ENCODE data around the gene NELL1. TPM values are rescaled to one million over a fixed set of nuclear protein-coding genes. Genes with fewer than 3 reads are reported as not detected.

The NELL1 gene
- polyA plus RNA-seq, 1 of the 3 experiments (the other 2 are of a cell fraction), result not detected

DNA sequence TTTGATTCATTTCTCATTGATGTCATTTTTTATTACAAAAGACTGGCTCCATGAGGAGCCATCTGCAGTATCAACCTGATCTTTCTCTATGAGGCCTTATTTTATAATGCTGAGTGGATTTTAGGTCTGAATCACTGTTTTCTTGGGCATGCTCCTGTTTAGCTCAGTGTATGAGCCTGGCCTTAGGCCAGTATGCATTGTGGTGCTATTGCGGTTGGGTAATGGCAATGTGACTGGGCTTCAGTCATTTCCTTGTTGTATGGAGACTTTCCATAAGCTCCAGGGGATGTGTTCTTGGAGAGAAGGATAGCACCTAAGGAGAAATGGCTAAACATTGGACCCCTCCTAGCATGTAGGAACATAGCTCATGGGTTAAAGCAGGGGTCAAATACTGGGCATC, 293.2 kb downstream of the NELL1 start (continued):
- TF ChIP-seq, protein P1, sequence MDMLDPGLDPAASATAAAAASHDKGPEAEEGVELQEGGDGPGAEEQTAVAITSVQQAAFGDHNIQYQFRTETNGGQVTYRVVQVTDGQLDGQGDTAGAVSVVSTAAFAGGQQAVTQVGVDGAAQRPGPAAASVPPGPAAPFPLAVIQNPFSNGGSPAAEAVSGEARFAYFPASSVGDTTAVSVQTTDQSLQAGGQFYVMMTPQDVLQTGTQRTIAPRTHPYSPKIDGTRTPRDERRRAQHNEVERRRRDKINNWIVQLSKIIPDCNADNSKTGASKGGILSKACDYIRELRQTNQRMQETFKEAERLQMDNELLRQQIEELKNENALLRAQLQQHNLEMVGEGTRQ (IDR thresholded peaks at IDR 0.05; ENCODE audit: borderline replicate concordance, low read depth, low read length), result no peak
- TF ChIP-seq RCOR1 (IDR thresholded peaks at IDR 0.05; ENCODE audit: low read length) (no peak), FOSL2 (IDR thresholded peaks at IDR 0.05; ENCODE audit: borderline replicate concordance, low read depth) (no peak), EZH2phosphoT487 (IDR thresholded peaks at IDR 0.05; ENCODE audit: borderline replicate concordance, low read depth) (no peak)

GRCh38 chr11:20963596-20963995, 294.2 kb downstream of the NELL1 start:
- Histone ChIP-seq H3F3A (replicated peaks; ENCODE audit: insufficient read depth) (no peaks in the 10 kb centered on the region), H4K20me1 (ENCODE audit: insufficient read depth) (no peaks in the 10 kb centered on the region), H3K4me3 (ENCODE audit: low read depth in 2 of 2, low read length in 1 of 2) (no peak overlapping the region; a peak in 1 of 4 replicates), H3K27me3 (ENCODE audit: insufficient read depth) (no peaks in the 10 kb centered on the region), H3K27ac (ENCODE audit: low read depth in 2 of 2, low read length in 1 of 2) (peak overlapping the region in 1 of 2 experiments; percentile 60; a peak in 2 of 4 replicates), H3K4me2 (0 out of 2 replicates have a peak overlapping the region, but pooled peaks have one; percentile 5), H3K79me2 (ENCODE audit: insufficient read depth) (no peaks in the 10 kb centered on the region), H3K4me1 (ENCODE audit: control insufficient read depth in 1 of 2, insufficient read depth in 2 of 2, low read depth in 1 of 2, low read length in 1 of 2) (no peaks in the 10 kb centered on the region; a peak in 1 of 4 replicates), H3K36me3 (replicated peaks in 1 of 2; ENCODE audit: control insufficient read depth in 1 of 2, insufficient read depth in 2 of 2, low read length in 1 of 2) (no peaks in the 10 kb centered on the region), H2AFZ (ENCODE audit: low read depth) (no peak overlapping the region), H3K9ac (no peak overlapping the region), H3K9me2 (no peaks in the 10 kb centered on the region), H3K9me3 (no peaks in the 10 kb centered on the region)
- WGBS (ENCODE audit: low lambda C conversion rate), result 43% methylated on average over 5 of the region's 5 CpGs
- ChIA-PET CTCF (interaction anchor here (0.7 to 0.9 kb wide), 2 partner anchors 10 to 14 kb away, joined by 3 to 4 read pairs; no protein-coding TSS in a partner anchor), POLR2A (no interaction called here)
- no peak for DNase-seq
- TF ChIP-seq NFIC (IDR thresholded peaks at IDR 0.05; ENCODE audit: borderline replicate concordance), result no peak
- TF ChIP-seq USF1 (IDR thresholded peaks at IDR 0.05; ENCODE audit: borderline replicate concordance, low read depth), result no peak
- no peak for TF ChIP-seq POLR2AphosphoS5 (IDR thresholded peaks at IDR 0.05; ENCODE audit: low read depth, low read length)
- no peak for TF ChIP-seq YY1 (IDR thresholded peaks at IDR 0.05; ENCODE audit: low read depth)
- TF ChIP-seq CHD2 (IDR thresholded peaks at IDR 0.05; ENCODE audit: low read length, partially characterized antibody), result no peak
- no peak for TF ChIP-seq TAF1 (IDR thresholded peaks at IDR 0.05; ENCODE audit: borderline replicate concordance, low read depth, low read length)
- TF ChIP-seq EZH2phosphoT487 (IDR thresholded peaks at IDR 0.05; ENCODE audit: borderline replicate concordance, low read depth), result no peak
- TF ChIP-seq SMC3 (IDR thresholded peaks at IDR 0.05; ENCODE audit: low read depth, low read length), result no peak
- TF ChIP-seq RCOR1 (IDR thresholded peaks at IDR 0.05; ENCODE audit: low read length), result no peak
- TF ChIP-seq FOXJ3 (CRISPR knock-in tag; IDR thresholded peaks at IDR 0.05), result no peak
- no peak for TF ChIP-seq FOXM1 (IDR thresholded peaks at IDR 0.05; ENCODE audit: low read depth)
- no peak for TF ChIP-seq EP300 (IDR thresholded peaks at IDR 0.05; ENCODE audit: borderline replicate concordance in 1 of 2, low read depth in 1 of 2, low read length in 1 of 2)
- no peak for TF ChIP-seq IRF3 (IDR thresholded peaks at IDR 0.05; ENCODE audit: low read depth, low read length)
- no peak for TF ChIP-seq MEF2A (IDR thresholded peaks at IDR 0.05; ENCODE audit: borderline replicate concordance, low read depth)
- TF ChIP-seq JUND (IDR thresholded peaks at IDR 0.05), result no peak
